HL-60 (cell line): Measurements from ENCODE around the gene C3orf20.

Experiments used
- DNase-seq, 2 experiments: peaks; one replicate each; pipeline ENCODE4 v3.0.0-alpha.2; 2010 to 2020; ENCODE audit warnings: low read depth in 1 of 2, low spot score in 1 of 2
- H3K27ac ChIP-seq: fragments of 250-450 bp; sonication (Bioruptor Pico); replicated peaks from 2 replicates; pipeline ENCODE4 v1.5.1; 2020; ENCODE audit warnings: mild to moderate bottlenecking, moderate library complexity
- H3K27me3 ChIP-seq: fragments of 250-450 bp; sonication (Bioruptor Pico); 2 replicates; pipeline ENCODE4 v1.5.1; 2021; ENCODE audit warnings: mild to moderate bottlenecking, moderate library complexity; ENCODE audit not compliant: insufficient read depth, poor library complexity, severe bottlenecking
- H3K4me3 ChIP-seq: replicated peaks from 2 replicates; pipeline ENCODE4 v1.5.1; 2011; ENCODE audit warnings: mild to moderate bottlenecking, control low read depth, low read length; ENCODE audit not compliant: insufficient read depth
- CTCF ChIP-seq: IDR thresholded peaks from one replicate; pipeline ENCODE4 v1.5.1; 2011; ENCODE audit warnings: low read length, control low read depth, inconsistent platforms; ENCODE audit not compliant: insufficient read depth
- GABPA ChIP-seq: IDR thresholded peaks from 2 replicates; pipeline ENCODE4 v1.6.1; 2012; ENCODE audit warnings: low read depth
- POLR2AphosphoS5 ChIP-seq: IDR thresholded peaks from 2 replicates; pipeline ENCODE4 v1.6.1; 2012; ENCODE audit warnings: low read depth
- REST ChIP-seq: IDR thresholded peaks from 2 replicates; pipeline ENCODE4 v1.6.1; 2012; ENCODE audit warnings: low read depth; ENCODE audit not compliant: insufficient replicate concordance
- SPI1 ChIP-seq: IDR thresholded peaks from 2 replicates; pipeline ENCODE4 v1.6.1; 2012; ENCODE audit warnings: low read depth, mild to moderate bottlenecking, borderline replicate concordance

The C3orf20 gene

GRCh38 chr3:14703791-14704190 lies 28.9 kb downstream of the C3orf20 start:
- TF ChIP-seq POLR2AphosphoS5 (no peak), CTCF (no peak), REST (no peak), GABPA (no peak), SPI1 (no peak)
- DNase-seq, result no peak
- H3K27ac ChIP-seq, result no peak overlapping the region
- no peaks in the 10 kb centered on the region for H3K27me3 ChIP-seq
- H3K4me3 ChIP-seq, result no peak overlapping the region

GRCh38 chr3:14706096-14706495 lies 31.2 kb downstream of the C3orf20 start:
- no peak for DNase-seq
- TF ChIP-seq REST (no peak), SPI1 (no peak), CTCF (no peak), POLR2AphosphoS5 (no peak), GABPA (no peak)

GRCh38 chr3:14716591-14716990 lies 41.6 kb downstream of the C3orf20 start:
- Histone ChIP-seq H3K4me3 (no peak overlapping the region), H3K27ac (no peak overlapping the region), H3K27me3 (no peaks in the 10 kb centered on the region)
- no peak for DNase-seq
- TF ChIP-seq REST (no peak), GABPA (no peak), CTCF (no peak), POLR2AphosphoS5 (no peak), SPI1 (no peak)

More at GRCh38 chr3:14706096-14706495, 31.2 kb downstream of the C3orf20 start:
- no peak overlapping the region for H3K4me3 ChIP-seq
- peaks cover 2% of the 10 kb centered on the region for H3K27me3 ChIP-seq
- no peak overlapping the region for H3K27ac ChIP-seq
